ENCODE data around the gene PSME3IP1.

Gene PSME3IP1

GRCh38 chr16:57144027-57144426, 41.8 kb downstream of the PSME3IP1 start:
- Histone ChIP-seq H3K4me3 (ENCODE audit: low read depth, low read length, poor library complexity, severe bottlenecking) (no peak overlapping the region), H4K20me1 (ENCODE audit: insufficient read depth, low read length) (no peaks in the 10 kb centered on the region), H3K27ac (ENCODE audit: low read depth, low read length, poor library complexity, severe bottlenecking) (no peak overlapping the region), H3F3A (ENCODE audit: insufficient read depth, low read length) (no peaks in the 10 kb centered on the region), H3K27me3 (ENCODE audit: insufficient read depth, low read length) (no peaks in the 10 kb centered on the region), H3K79me2 (ENCODE audit: insufficient read depth, low read length) (no peaks in the 10 kb centered on the region), H3K4me2 (ENCODE audit: low read length) (no peak overlapping the region), H3K9me2 (ENCODE audit: low read depth, low read length) (no peaks in the 10 kb centered on the region), H3K36me3 (ENCODE audit: insufficient read depth, low read length) (no peaks in the 10 kb centered on the region), H3K9me3 (ENCODE audit: low read length) (no peaks in the 10 kb centered on the region), H3K4me1 (ENCODE audit: insufficient read depth, low read length, severe bottlenecking) (peaks cover 7% of the 10 kb centered on the region), H2AFZ (ENCODE audit: low read length) (no peak overlapping the region), H3K9ac (ENCODE audit: low read length) (no peak overlapping the region)
- TF ChIP-seq EZH2 (IDR thresholded peaks at IDR 0.05; ENCODE audit: borderline replicate concordance, low read length): no peak
- no peak for TF ChIP-seq CTCF (IDR thresholded peaks at IDR 0.05; ENCODE audit: low read length)

- H3K27ac ChIP-seq (ENCODE audit: low read depth, low read length, poor library complexity, severe bottlenecking): no peak overlapping the region
- no peak overlapping the region for H3K4me2 ChIP-seq (ENCODE audit: low read length)
- no peak overlapping the region for H3K4me3 ChIP-seq (ENCODE audit: low read depth, low read length, poor library complexity, severe bottlenecking)
Measured at GRCh38 chr16:57143149-57143921, 42.5 kb downstream of the PSME3IP1 start.

GRCh38 chr16:57141822-57142631, 43.8 kb downstream of the PSME3IP1 start:
- Histone ChIP-seq H3K27me3 (ENCODE audit: insufficient read depth, low read length) (no peaks in the 10 kb centered on the region), H4K20me1 (ENCODE audit: insufficient read depth, low read length) (no peaks in the 10 kb centered on the region), H3K9me3 (ENCODE audit: low read length) (no peaks in the 10 kb centered on the region), H3F3A (ENCODE audit: insufficient read depth, low read length) (no peaks in the 10 kb centered on the region), H3K9me2 (ENCODE audit: low read depth, low read length) (no peaks in the 10 kb centered on the region), H2AFZ (ENCODE audit: low read length) (no peak overlapping the region), H3K36me3 (ENCODE audit: insufficient read depth, low read length) (no peaks in the 10 kb centered on the region), H3K4me3 (ENCODE audit: low read depth, low read length, poor library complexity, severe bottlenecking) (no peak overlapping the region), H3K9ac (ENCODE audit: low read length) (no peak overlapping the region), H3K4me2 (ENCODE audit: low read length) (no peak overlapping the region), H3K27ac (ENCODE audit: low read depth, low read length, poor library complexity, severe bottlenecking) (no peak overlapping the region), H3K4me1 (ENCODE audit: insufficient read depth, low read length, severe bottlenecking) (peaks cover 2% of the 10 kb centered on the region), H3K79me2 (ENCODE audit: insufficient read depth, low read length) (no peaks in the 10 kb centered on the region)
- TF ChIP-seq CTCF (IDR thresholded peaks at IDR 0.05; ENCODE audit: low read length): no peak
- TF ChIP-seq EZH2 (IDR thresholded peaks at IDR 0.05; ENCODE audit: borderline replicate concordance, low read length): no peak

More at GRCh38 chr16:57143149-57143921, 42.5 kb downstream of the PSME3IP1 start:
- Histone ChIP-seq H3K9me3 (ENCODE audit: low read length) (no peaks in the 10 kb centered on the region), H3F3A (ENCODE audit: insufficient read depth, low read length) (no peaks in the 10 kb centered on the region), H3K4me1 (ENCODE audit: insufficient read depth, low read length, severe bottlenecking) (peaks cover 7% of the 10 kb centered on the region), H3K36me3 (ENCODE audit: insufficient read depth, low read length) (no peaks in the 10 kb centered on the region), H4K20me1 (ENCODE audit: insufficient read depth, low read length) (no peaks in the 10 kb centered on the region), H3K79me2 (ENCODE audit: insufficient read depth, low read length) (no peaks in the 10 kb centered on the region), H3K9ac (ENCODE audit: low read length) (no peak overlapping the region), H3K9me2 (ENCODE audit: low read depth, low read length) (no peaks in the 10 kb centered on the region), H2AFZ (ENCODE audit: low read length) (no peak overlapping the region), H3K27me3 (ENCODE audit: insufficient read depth, low read length) (no peaks in the 10 kb centered on the region)
- TF ChIP-seq CTCF (IDR thresholded peaks at IDR 0.05; ENCODE audit: low read length) (no peak), EZH2 (IDR thresholded peaks at IDR 0.05; ENCODE audit: borderline replicate concordance, low read length) (no peak)

Measured in OCI-LY1 (cell line).